Bronchial epithelial cell (primary cell): ENCODE data around the gene TP53AIP1. TPM values are rescaled to one million over a fixed set of nuclear protein-coding genes. Genes with fewer than 3 reads are reported as not detected.

Experiments used
- DNase-seq: peaks from one replicate; pipeline ENCODE4 v3.0.0-alpha.2; 2010; ENCODE audit warnings: low read depth
- FAIRE-seq: peaks from 2 replicates; lab custom pipeline; 2011; peaks lifted over from hg19 to GRCh38; lab: Jason Lieb, UNC
- H3K27me3 ChIP-seq: 2 replicates; pipeline ENCODE4 v1.5.1; 2011; ENCODE audit warnings: low read length; ENCODE audit not compliant: control insufficient read depth, insufficient read depth
- H3K36me3 ChIP-seq: 2 replicates; pipeline ENCODE4 v1.5.1; 2011; ENCODE audit warnings: low read length; ENCODE audit not compliant: control insufficient read depth, insufficient read depth
- H3K4me3 ChIP-seq: 2 replicates; pipeline ENCODE4 v1.5.1; 2011; ENCODE audit warnings: mild to moderate bottlenecking, low read depth, low read length, control low read depth
- CTCF ChIP-seq: IDR thresholded peaks from 2 replicates; pipeline ENCODE4 v1.5.1; 2011; ENCODE audit warnings: mild to moderate bottlenecking, moderate library complexity, low read length, control low read depth, inconsistent platforms; ENCODE audit not compliant: insufficient read depth, severe bottlenecking
- total RNA-seq: library from RNA; depleted of rRNA; stranded (reverse); fragments of >200 nt; gene quantifications from 2 replicates; pipeline ENCODE4 v1.2.1, GENCODE V29; 2014

TP53AIP1 gene
- total RNA-seq, 1 donor from 2014 or later: 1.3 TPM

GRCh38 chr11:128938156-128938885 is 4.3 kb downstream of the TP53AIP1 start:
- no peaks in the 10 kb centered on the region for H3K27me3 ChIP-seq
- FAIRE-seq (no peak), DNase-seq (no peak)
- H3K4me3 ChIP-seq: no peak overlapping the region
- H3K36me3 ChIP-seq: no peaks in the 10 kb centered on the region
- TF ChIP-seq CTCF: no peak

- TF ChIP-seq CTCF: no peak
- FAIRE-seq (no peak), DNase-seq (no peak)
- Histone ChIP-seq H3K36me3 (no peaks in the 10 kb centered on the region), H3K4me3 (no peak overlapping the region), H3K27me3 (no peaks in the 10 kb centered on the region)
Observed at GRCh38 chr11:128937480-128937879, 5.2 kb downstream of the TP53AIP1 start.

- no peaks in the 10 kb centered on the region for H3K27me3 ChIP-seq
- no peak for DNase-seq
- H3K36me3 ChIP-seq: no peaks in the 10 kb centered on the region
- no peak overlapping the region for H3K4me3 ChIP-seq
- FAIRE-seq: no peak
- TF ChIP-seq CTCF: no peak
Observed at GRCh38 chr11:128936606-128937251, 5.9 kb downstream of the TP53AIP1 start.

- no peaks in the 10 kb centered on the region for H3K27me3 ChIP-seq
- H3K4me3 ChIP-seq: no peak overlapping the region
- no peak for FAIRE-seq
- no peak for TF ChIP-seq CTCF
- no peaks in the 10 kb centered on the region for H3K36me3 ChIP-seq
- DNase-seq: no peak
Observed at GRCh38 chr11:128934926-128935325, 7.7 kb downstream of the TP53AIP1 start.

GRCh38 chr11:128934351-128934750 is 8.3 kb downstream of the TP53AIP1 start:
- FAIRE-seq: no peak
- no peaks in the 10 kb centered on the region for H3K36me3 ChIP-seq
- H3K4me3 ChIP-seq: no peak overlapping the region
- no peak for TF ChIP-seq CTCF
- H3K27me3 ChIP-seq: no peaks in the 10 kb centered on the region
- no peak for DNase-seq
